ENCODE data around the gene KLRC3. TPM values are rescaled to one million over a fixed set of nuclear protein-coding genes. Genes with fewer than 3 reads are reported as not detected.

KLRC3 gene
- total RNA-seq, 2 donors from 2014 or later: not detected

DNA sequence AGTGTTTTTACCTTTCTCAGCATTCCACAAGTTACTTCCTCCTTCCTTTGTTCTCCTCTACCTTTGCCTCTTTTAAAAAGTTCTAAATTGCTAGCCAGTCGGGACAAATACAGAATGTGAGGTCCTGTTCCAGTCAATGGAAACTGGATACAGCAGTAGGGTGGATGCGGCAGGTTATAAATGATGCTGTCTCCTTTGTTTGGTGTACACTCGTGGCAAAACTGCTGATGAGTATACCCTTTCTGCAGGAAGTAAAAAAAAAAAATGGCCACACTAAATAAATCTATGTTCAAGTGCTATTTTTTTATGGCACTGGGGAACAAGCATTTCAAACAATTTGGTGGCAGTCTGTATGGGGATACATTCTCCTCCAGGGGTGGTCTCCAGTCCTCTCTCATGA is 58.1 kb downstream of the KLRC3 start:
- TF ChIP-seq CTCF (IDR thresholded peaks at IDR 0.05): no peak
- TF ChIP-seq POLR2A (IDR thresholded peaks at IDR 0.05): no peak
- DNase-seq (no peak), ATAC-seq (no peak)
- intact Hi-C loops (cut with DNase I): no loop called here
- Histone ChIP-seq H3K9me3 (no peaks in the 10 kb centered on the region), H3K27me3 (no peaks in the 10 kb centered on the region), H3K27ac (peak overlapping the region in 3 of 4 donors; percentile 90 to 98 (median 91)), H3K4me3 (no peak overlapping the region), H3K4me1 (peaks cover 32% of the 10 kb centered on the region), H3K36me3 (replicated peaks in 1 of 2; ENCODE audit: insufficient read depth in 1 of 2, low read depth in 2 of 2) (no peaks in the 10 kb centered on the region)
- 51 to 71% methylated on average over 3 of the region's 3 CpGs for WGBS, 2 donors

Other genes starting within 250 kb of the KLRC3 start
- 1 to 10 TPM in 1 of 2 donors, under 1 TPM in 1; 0.66 to 5.7 TPM for gene OLR1, start 248.5 kb downstream of the KLRC3 start, total RNA-seq
- gene TMEM52B, start 241.6 kb downstream of the KLRC3 start, total RNA-seq: under 1 TPM in 1 of 2 donors, not detected in 1; 0.26 TPM
- 10 to 100 TPM; 51.4 to 86.9 TPM for gene GABARAPL1, start 207.7 kb downstream of the KLRC3 start, total RNA-seq
- under 1 TPM; under 0.01 to 0.78 TPM for gene KLRD1, start 112.7 kb downstream of the KLRC3 start, total RNA-seq
- gene KLRK1, start 30.6 kb downstream of the KLRC3 start, total RNA-seq: 1 to 10 TPM in 1 of 2 donors, not detected in 1; 1.3 TPM
- gene KLRC4, start 10.8 kb downstream of the KLRC3 start, total RNA-seq: not detected
- gene KLRC2, start 15.4 kb upstream of the KLRC3 start, total RNA-seq: under 1 TPM; 0.52 to 0.66 TPM
- gene KLRC1, start 32.8 kb upstream of the KLRC3 start, total RNA-seq: under 1 TPM in 1 of 2 donors, not detected in 1; 0.52 TPM
- under 1 TPM in 1 of 2 donors, not detected in 1; 0.26 TPM for gene EIF2S3B, start 85.3 kb upstream of the KLRC3 start, total RNA-seq
- 10 to 100 TPM; 16.9 to 17.5 TPM for gene MAGOHB, start 193.0 kb upstream of the KLRC3 start, total RNA-seq